Stimulated activated CD8-positive, alpha-beta memory T cell treated with anti-CD3 and anti-CD28 coated beads, Interleukin-15, amount 100 ng/mL, for 48 hours (primary cell): Measurements from ENCODE around the gene MRGPRX4.

Experiments
- DNase-seq, 2 donors: peaks; one replicate each; pipeline ENCODE4 v3.0.0-alpha.2; 2020; ENCODE audit warnings: low read depth in 2 of 2

Gene MRGPRX4

DNA sequence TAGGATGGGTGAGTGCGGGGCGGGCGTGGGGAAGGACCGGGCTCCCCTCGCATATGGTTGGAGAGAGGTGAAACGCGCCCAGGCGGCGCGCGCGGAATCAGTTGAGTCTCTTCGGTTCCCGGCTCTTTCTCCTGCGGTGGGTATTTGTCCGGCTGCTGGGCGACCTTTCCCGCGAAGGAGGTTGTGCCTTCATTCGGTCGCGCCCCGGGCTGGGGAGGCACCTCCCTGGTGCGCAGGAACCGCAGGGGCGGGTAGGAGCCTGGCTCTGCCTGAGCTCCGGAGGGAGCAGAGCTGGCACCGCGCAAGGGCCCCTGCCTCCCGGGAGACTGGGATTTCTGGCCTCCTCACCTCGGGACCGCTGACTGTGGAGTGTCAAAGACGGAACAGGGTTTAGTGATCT is 36.4 kb downstream of the MRGPRX4 start:
- no peak for DNase-seq

DNA sequence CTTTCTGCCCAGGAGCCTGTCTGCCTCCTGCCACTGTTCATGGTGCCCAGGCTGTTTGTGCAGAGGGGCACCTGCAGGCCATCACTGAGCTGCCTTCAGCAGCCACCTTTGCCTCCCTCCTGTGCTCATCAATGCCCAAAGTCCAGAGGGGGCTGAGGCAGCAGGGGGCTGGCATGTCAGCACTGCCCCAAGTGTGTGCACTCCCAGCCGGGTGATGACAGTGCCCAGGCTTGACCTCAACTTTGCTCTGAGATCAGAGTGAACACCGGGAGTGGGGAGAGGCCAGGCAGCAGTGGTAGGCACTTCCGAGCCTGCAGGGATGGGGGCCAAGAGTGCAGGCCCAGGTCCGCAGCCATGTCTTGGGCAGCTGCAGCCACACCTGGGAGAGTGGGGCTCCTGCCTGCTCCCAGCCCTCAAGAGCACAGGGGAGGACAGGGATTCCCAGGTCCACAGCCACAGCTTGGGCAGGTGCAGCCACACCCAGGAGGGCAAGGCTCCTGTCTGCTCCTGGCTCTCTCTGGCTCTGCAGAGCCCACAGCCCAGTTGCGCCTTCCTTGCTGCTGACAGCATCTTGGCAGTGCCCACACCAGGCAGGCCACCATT is 48.7 kb downstream of the MRGPRX4 start:
- no peak for DNase-seq

DNA sequence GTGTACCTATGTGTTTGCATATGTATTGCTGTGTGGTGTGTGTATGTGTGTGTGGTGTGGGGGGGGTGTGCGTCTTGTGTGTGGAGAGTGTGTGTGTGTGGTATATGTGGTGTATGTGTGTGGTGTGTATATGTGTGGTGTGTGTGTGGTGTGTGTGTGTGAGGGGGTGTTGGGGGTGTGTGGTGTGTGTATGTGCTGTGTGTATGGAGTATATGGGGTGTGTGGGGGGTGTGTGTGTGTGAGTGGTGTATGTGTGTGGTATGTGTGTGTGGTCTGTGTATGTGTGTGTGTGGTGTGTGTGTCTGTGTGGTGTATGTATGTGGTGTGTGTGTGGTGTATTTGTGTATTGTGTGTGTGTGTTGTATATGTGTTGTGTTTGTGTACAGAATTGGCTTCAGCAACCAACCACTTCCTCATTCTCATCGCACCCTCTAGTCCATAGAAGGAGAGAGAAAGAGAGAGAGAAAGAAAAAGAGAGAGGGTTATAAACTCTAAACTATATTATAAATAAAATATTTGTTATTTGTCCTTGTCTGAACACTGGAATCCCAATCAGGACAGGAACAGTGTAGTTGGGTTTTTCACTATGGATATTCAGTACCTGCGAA is 50.3 kb downstream of the MRGPRX4 start:
- no peak for DNase-seq
